Activated CD8-positive, alpha-beta memory T cell treated with anti-CD3 and anti-CD28 coated beads, Interleukin-2, amount 50 U/mL, for 24 hours (primary cell): ENCODE measurements around the gene MYH14.

Experiments used
- DNase-seq: peaks from one replicate; pipeline ENCODE4 v3.0.0-alpha.2; 2020; ENCODE audit errors: extremely low read depth

Gene MYH14

GRCh38 chr19:50290011-50290410, 86.6 kb downstream of the MYH14 start:
- no peak for DNase-seq

- DNase-seq = no peak
These were observed 87.4 kb downstream of the MYH14 start for GRCh38 chr19:50290775-50291174.

- no peak for DNase-seq
These were observed 88.9 kb downstream of the MYH14 start for GRCh38 chr19:50292216-50292827.

- no peak for DNase-seq
These were observed 90.0 kb downstream of the MYH14 start for GRCh38 chr19:50293263-50294004.

- no peak for DNase-seq
These were observed 96.6 kb downstream of the MYH14 start for GRCh38 chr19:50300051-50300450.

GRCh38 chr19:50300814-50301606, 97.6 kb downstream of the MYH14 start:
- no peak for DNase-seq

- DNase-seq = no peak
These were observed 98.2 kb downstream of the MYH14 start for GRCh38 chr19:50301607-50301971.

GRCh38 chr19:50303558-50303957, 100.1 kb downstream of the MYH14 start:
- no peak for DNase-seq

- no peak for DNase-seq
These were observed 105.6 kb downstream of the MYH14 start for GRCh38 chr19:50308991-50309390.

GRCh38 chr19:50309396-50310125, 106.1 kb downstream of the MYH14 start:
- DNase-seq = no peak

GRCh38 chr19:50310759-50311465, 107.5 kb downstream of the MYH14 start:
- no peak for DNase-seq

- no peak for DNase-seq
These were observed 108.6 kb downstream of the MYH14 start for GRCh38 chr19:50311723-50312635.

- DNase-seq = no peak
These were observed 109.8 kb downstream of the MYH14 start for GRCh38 chr19:50312967-50313811.

GRCh38 chr19:50313812-50314536, 110.6 kb downstream of the MYH14 start:
- no peak for DNase-seq

- no peak for DNase-seq
These were observed 111.6 kb downstream of the MYH14 start for GRCh38 chr19:50314724-50315708.

GRCh38 chr19:50315773-50316448, 112.5 kb downstream of the MYH14 start:
- no peak for DNase-seq

GRCh38 chr19:50317115-50317514, 113.7 kb downstream of the MYH14 start:
- DNase-seq = no peak
